Epithelial cell of esophagus (primary cell): ENCODE data around the gene HNF4A.

Source experiments
- DNase-seq: peaks from one replicate; pipeline ENCODE4 v3.0.0; 2010; ENCODE audit warnings: low read depth
- H3K4me3 ChIP-seq: 2 replicates; pipeline ENCODE4 v1.5.1; 2011; ENCODE audit warnings: mild to moderate bottlenecking, low read length, control low read depth
- CTCF ChIP-seq: IDR thresholded peaks from 2 replicates; pipeline ENCODE4 v1.5.1; 2011; ENCODE audit warnings: low read depth, mild to moderate bottlenecking, low read length, control low read depth, inconsistent platforms; ENCODE audit not compliant: insufficient read depth; ENCODE audit errors: missing control alignments

The HNF4A gene

GRCh38 chr20:44411020-44411756 is 55.7 kb downstream of the HNF4A start:
- no peak for TF ChIP-seq CTCF
- no peak for DNase-seq
- no peak overlapping the region for H3K4me3 ChIP-seq

- H3K4me3 ChIP-seq, result no peak overlapping the region
- no peak for DNase-seq
- no peak for TF ChIP-seq CTCF
These were observed 56.4 kb downstream of the HNF4A start for GRCh38 chr20:44411757-44412401.

GRCh38 chr20:44412402-44413144 is 57.1 kb downstream of the HNF4A start:
- no peak for DNase-seq
- H3K4me3 ChIP-seq, result no peak overlapping the region
- no peak for TF ChIP-seq CTCF

- H3K4me3 ChIP-seq, result no peak overlapping the region
- TF ChIP-seq CTCF, result no peak
- DNase-seq, result no peak
These were observed 58.3 kb downstream of the HNF4A start for GRCh38 chr20:44413575-44414345.

GRCh38 chr20:44414346-44414714 is 58.8 kb downstream of the HNF4A start:
- DNase-seq, result no peak
- TF ChIP-seq CTCF, result no peak

GRCh38 chr20:44414808-44415207 is 59.3 kb downstream of the HNF4A start:
- TF ChIP-seq CTCF, result no peak
- no peak overlapping the region for H3K4me3 ChIP-seq
- no peak for DNase-seq

More at GRCh38 chr20:44414346-44414714, 58.8 kb downstream of the HNF4A start:
- H3K4me3 ChIP-seq, result no peak overlapping the region
